Stimulated activated CD4-positive, alpha-beta T cell treated with anti-CD3 and anti-CD28 coated beads, Interleukin-1b, Interleukin-23, amount 100 ng/mL, for 1 hour (primary cell): ENCODE data around the gene COA6.

Experiments
- DNase-seq, 2 donors: peaks; one replicate each; pipeline ENCODE4 v3.0.0-alpha.2; 2020; ENCODE audit warnings: low read depth in 2 of 2

The COA6 gene

GRCh38 chr1:234412830-234413229 is 39.6 kb downstream of the COA6 start:
- DNase-seq = no peak

GRCh38 chr1:234413485-234413884 is 40.2 kb downstream of the COA6 start:
- no peak for DNase-seq

- no peak for DNase-seq
Measured at GRCh38 chr1:234413990-234414389, 40.7 kb downstream of the COA6 start.

- DNase-seq = no peak
Measured at GRCh38 chr1:234427950-234428646, 54.8 kb downstream of the COA6 start.

- no peak for DNase-seq
Measured at GRCh38 chr1:234429434-234429806, 56.2 kb downstream of the COA6 start.

GRCh38 chr1:234430691-234431090 is 57.4 kb downstream of the COA6 start:
- DNase-seq = no peak

- no peak for DNase-seq
Measured at GRCh38 chr1:234431255-234431654, 58.0 kb downstream of the COA6 start.

GRCh38 chr1:234433563-234434285 is 60.5 kb downstream of the COA6 start:
- DNase-seq = no peak
